Hematopoietic multipotent progenitor cell treated with erythropoietin and hydrocortisone succinate and interleukin-3 and kit ligand, for 17 days (in vitro differentiated cells): Measurements from ENCODE around the gene ITFG2.

ENCODE experiments used
- DNase-seq: peaks from one replicate; pipeline ENCODE4 v3.0.0-alpha.2; 2015; ENCODE audit warnings: low spot score

ITFG2 gene

GRCh38 chr12:2795291-2796186 is 16.9 kb upstream of the ITFG2 start:
- DNase-seq, result peak; percentile 66

GRCh38 chr12:2796187-2796666 is 16.2 kb upstream of the ITFG2 start:
- DNase-seq, result peak; percentile 27

- DNase-seq, result no peak
These were observed 14.6 kb upstream of the ITFG2 start for GRCh38 chr12:2797721-2798418.

- no peak for DNase-seq
These were observed 12.4 kb upstream of the ITFG2 start for GRCh38 chr12:2800046-2800570.

GRCh38 chr12:2801044-2801783 is 11.3 kb upstream of the ITFG2 start:
- no peak for DNase-seq

GRCh38 chr12:2803635-2804392 is 8.7 kb upstream of the ITFG2 start:
- no peak for DNase-seq

- no peak for DNase-seq
These were observed 7.9 kb upstream of the ITFG2 start for GRCh38 chr12:2804393-2805142.

GRCh38 chr12:2805143-2805520 is 7.3 kb upstream of the ITFG2 start:
- no peak for DNase-seq

- no peak for DNase-seq
These were observed 5.8 kb upstream of the ITFG2 start for GRCh38 chr12:2806700-2807099.

GRCh38 chr12:2811801-2812200 is 667 bp upstream of the ITFG2 start:
- DNase-seq, result no peak

- peak; percentile 68 for DNase-seq
These were observed 1.0 kb downstream of the ITFG2 start for GRCh38 chr12:2813214-2814185.

GRCh38 chr12:2819810-2820209 is 7.3 kb downstream of the ITFG2 start:
- DNase-seq, result no peak

- DNase-seq, result no peak
These were observed 8.0 kb downstream of the ITFG2 start for GRCh38 chr12:2820432-2820831.

- DNase-seq, result no peak
These were observed 11.0 kb downstream of the ITFG2 start for GRCh38 chr12:2823483-2823882.

- no peak for DNase-seq
These were observed 12.1 kb downstream of the ITFG2 start for GRCh38 chr12:2824541-2824940.

GRCh38 chr12:2825132-2825531 is 12.7 kb downstream of the ITFG2 start:
- no peak for DNase-seq

- no peak for DNase-seq
These were observed 13.6 kb downstream of the ITFG2 start for GRCh38 chr12:2826036-2826435.

- DNase-seq, result no peak
These were observed 14.4 kb downstream of the ITFG2 start for GRCh38 chr12:2826721-2827515.

GRCh38 chr12:2829275-2829674 is 16.8 kb downstream of the ITFG2 start:
- DNase-seq, result no peak
